NT2/D1 (cell line): ENCODE measurements around the gene NRN1.
"Not testable (repeated sequence)": the region's sequence is repeated elsewhere in the genome, so short reads cannot be mapped to it uniquely, and the experiment has no call there.

ENCODE experiments used
- DNase-seq: peaks from one replicate; pipeline ENCODE4 v3.0.0-alpha.2; 2011; ENCODE audit warnings: low read depth, low spot score
- H3K27me3 ChIP-seq: 2 replicates; pipeline ENCODE4 v1.6.0; 2011; ENCODE audit warnings: mild to moderate bottlenecking; ENCODE audit not compliant: insufficient read length, insufficient read depth
- H3K36me3 ChIP-seq: 2 replicates; pipeline ENCODE4 v1.6.1; 2011; ENCODE audit warnings: mild to moderate bottlenecking, low read length, mixed read lengths; ENCODE audit not compliant: insufficient read depth, insufficient read length
- H3K4me1 ChIP-seq: 2 replicates; pipeline ENCODE4 v1.5.1; 2011; ENCODE audit not compliant: insufficient read depth, insufficient read length
- H3K4me3 ChIP-seq: 2 replicates; pipeline ENCODE4 v1.5.1; 2011; ENCODE audit warnings: low read depth; ENCODE audit not compliant: insufficient read length
- H3K9ac ChIP-seq: 2 replicates; pipeline ENCODE4 v1.6.0; 2011; ENCODE audit warnings: low read depth; ENCODE audit not compliant: insufficient read length
- H3K9me3 ChIP-seq: 2 replicates; pipeline ENCODE4 v1.5.1; 2011; ENCODE audit warnings: mild to moderate bottlenecking, low read length; ENCODE audit not compliant: insufficient read depth
- SUZ12 ChIP-seq: IDR thresholded peaks from 2 replicates; pipeline ENCODE4 v1.6.1; 2011; ENCODE audit not compliant: insufficient read length, insufficient read depth; ENCODE audit errors: extremely low read depth
- YY1 ChIP-seq: IDR thresholded peaks from 2 replicates; pipeline ENCODE4 v1.6.1; 2011; ENCODE audit not compliant: insufficient read length, insufficient read depth
- ZNF274 ChIP-seq: IDR thresholded peaks from 2 replicates; pipeline ENCODE4 v1.6.1; 2011; ENCODE audit warnings: mild to moderate bottlenecking, low read depth, low read length

The NRN1 gene

DNA sequence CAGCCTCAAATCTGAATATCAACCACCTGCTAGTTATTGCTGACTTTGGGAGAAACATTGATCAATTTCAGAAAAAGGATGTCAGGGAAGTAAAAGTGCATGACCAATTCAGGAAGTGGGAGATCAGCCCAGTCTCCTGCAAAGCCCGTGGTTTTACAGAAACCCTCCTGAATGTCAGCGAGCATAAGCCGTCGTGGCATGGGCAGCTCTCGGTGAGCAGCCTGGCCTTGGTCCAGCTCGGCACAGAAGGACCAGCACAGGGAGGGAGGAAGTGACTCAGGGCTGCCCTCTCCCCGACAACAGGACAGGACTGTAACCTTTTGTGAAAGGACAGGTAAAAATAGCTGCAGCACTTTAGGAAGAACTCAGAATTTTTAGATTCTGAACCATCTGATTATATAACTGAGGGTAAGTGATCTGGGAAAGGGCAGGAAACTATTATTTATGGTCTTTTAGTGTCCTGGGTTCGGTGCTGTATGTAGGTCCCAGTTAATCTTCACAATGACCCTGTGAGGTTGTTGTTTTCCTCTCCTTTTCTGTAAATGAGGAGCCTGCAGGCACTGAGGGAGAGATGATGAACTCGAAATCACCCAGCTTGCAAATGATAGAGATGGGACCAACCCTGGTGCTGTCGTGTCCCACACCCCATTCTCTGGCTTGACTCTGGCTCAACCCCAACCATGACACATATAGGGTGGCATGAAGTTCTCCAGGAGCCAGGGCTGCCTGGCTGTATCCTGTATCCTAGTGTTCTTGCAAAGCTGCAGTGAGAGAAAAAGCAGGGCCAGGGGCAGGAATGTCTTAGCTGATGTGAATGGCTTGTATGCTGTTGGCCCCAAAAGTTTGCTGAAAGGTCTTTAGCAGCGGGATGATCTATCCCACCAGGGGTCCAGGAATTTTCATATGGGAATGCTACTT lies 37.6 kb downstream of the NRN1 start:
- no peak for TF ChIP-seq ZNF274
- no peak for TF ChIP-seq SUZ12
- TF ChIP-seq YY1: no peak
- Histone ChIP-seq H3K9me3 (no peaks in the 10 kb centered on the region), H3K27me3 (no peaks in the 10 kb centered on the region), H3K4me3 (no peak overlapping the region), H3K4me1 (peaks cover 2% of the 10 kb centered on the region), H3K36me3 (no peaks in the 10 kb centered on the region), H3K9ac (no peak overlapping the region)
- no peak for DNase-seq

DNA sequence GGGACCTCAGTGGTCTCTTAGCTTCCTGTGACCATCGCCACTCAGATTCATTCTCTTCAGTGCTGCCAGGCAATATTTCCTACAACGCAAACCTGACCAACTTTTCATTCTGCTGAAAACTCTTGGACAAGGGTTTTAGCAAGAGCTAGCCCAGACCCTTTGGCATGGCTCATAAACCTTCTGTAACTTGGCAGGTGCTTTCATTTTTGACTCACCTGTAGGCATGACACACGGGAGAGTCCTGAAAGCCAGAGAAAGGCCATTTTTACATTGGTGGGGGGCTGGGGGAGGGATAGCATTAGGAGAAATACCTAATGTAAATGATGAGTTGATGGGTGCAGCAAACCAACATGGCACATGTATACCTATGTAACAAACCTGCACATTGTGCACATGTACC lies 38.7 kb downstream of the NRN1 start:
- not testable (repeated sequence) for H3K36me3 ChIP-seq

DNA sequence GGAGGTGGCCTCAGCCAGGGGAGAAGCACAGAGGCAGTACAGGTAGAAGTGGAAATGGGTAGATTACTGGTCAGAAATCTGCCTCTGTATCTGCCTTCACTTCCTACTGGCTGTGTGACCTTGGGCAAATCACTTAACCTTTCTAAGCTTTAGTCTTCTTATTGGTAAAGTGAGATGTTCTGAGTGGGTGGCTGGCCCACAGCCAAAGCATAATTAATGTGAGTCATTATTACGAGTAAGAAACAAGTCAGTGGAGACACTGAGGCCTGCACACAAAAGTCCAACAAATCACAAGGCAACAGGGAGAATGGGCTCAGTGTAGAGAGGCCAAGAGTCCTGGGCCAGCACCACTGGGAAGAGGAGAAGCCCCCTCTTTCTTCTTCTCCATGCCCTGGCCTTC lies 39.1 kb downstream of the NRN1 start:
- no peak for DNase-seq
- Histone ChIP-seq H3K9me3 (0 out of 2 replicates have a peak, but pooled peaks cover 1% of the 10 kb centered on the region), H3K27me3 (no peaks in the 10 kb centered on the region), H3K4me3 (no peak overlapping the region), H3K4me1 (peaks cover 2% of the 10 kb centered on the region), H3K9ac (no peak overlapping the region), H3K36me3 (no peaks in the 10 kb centered on the region)
- TF ChIP-seq SUZ12 (no peak), ZNF274 (no peak), YY1 (no peak)

More for the DNA sequence above, 38.7 kb downstream of the NRN1 start:
- not testable (repeated sequence) for H3K4me3 ChIP-seq, DNase-seq, H3K9me3 ChIP-seq, H3K9ac ChIP-seq, H3K4me1 ChIP-seq, H3K27me3 ChIP-seq

DNA sequence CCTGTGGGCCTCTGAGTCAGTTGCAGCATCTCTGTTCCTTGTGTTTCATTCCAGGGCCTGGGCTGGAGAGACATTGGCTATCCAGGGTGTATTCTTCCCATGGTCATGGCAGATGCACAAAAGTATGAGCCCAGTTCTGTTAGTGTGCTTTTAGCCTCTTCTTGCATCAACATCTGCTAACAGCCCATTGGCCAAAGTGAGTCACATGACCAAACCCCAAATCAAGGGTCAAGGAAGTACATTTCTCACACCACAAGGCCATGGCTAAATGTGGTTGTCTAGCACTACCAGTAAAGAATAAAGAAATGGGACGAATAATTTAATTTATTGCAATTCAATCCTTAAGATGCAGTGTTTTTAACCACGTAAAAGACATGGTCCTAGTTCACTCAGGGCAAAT lies 43.9 kb downstream of the NRN1 start:
- no peak overlapping the region for H3K4me3 ChIP-seq
- H3K27me3 ChIP-seq: no peaks in the 10 kb centered on the region
- H3K9me3 ChIP-seq: 0 out of 2 replicates have a peak, but pooled peaks cover 4% of the 10 kb centered on the region
- TF ChIP-seq SUZ12 (no peak), ZNF274 (no peak), YY1 (no peak)
- H3K9ac ChIP-seq: no peak overlapping the region
- peaks cover 3% of the 10 kb centered on the region for H3K4me1 ChIP-seq
- H3K36me3 ChIP-seq: no peaks in the 10 kb centered on the region
- no peak for DNase-seq

DNA sequence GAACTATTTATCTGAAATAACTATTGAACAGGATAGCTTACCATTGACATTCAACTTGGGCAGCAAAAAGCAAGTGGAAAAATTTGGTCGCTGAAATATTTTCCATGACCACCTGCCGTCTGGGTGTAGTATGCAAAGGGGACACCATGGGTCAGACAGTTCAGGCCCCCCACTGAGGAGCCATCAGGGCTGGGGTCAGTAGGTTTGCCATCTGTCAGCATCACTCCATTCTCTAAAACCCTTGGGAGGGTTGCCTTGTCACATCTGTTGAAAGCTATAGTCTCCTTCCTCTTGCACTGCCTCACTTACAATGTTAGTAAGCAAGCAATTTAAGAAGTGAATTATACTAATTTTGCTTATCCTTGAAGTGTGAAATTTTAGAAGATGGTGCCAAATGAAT lies 44.9 kb downstream of the NRN1 start:
- peaks cover 3% of the 10 kb centered on the region for H3K4me1 ChIP-seq
- no peak for DNase-seq
- TF ChIP-seq YY1 (no peak), ZNF274 (no peak), SUZ12 (no peak)
- no peak overlapping the region for H3K4me3 ChIP-seq
- H3K9me3 ChIP-seq: 0 out of 2 replicates have a peak, but pooled peaks cover 4% of the 10 kb centered on the region
- H3K27me3 ChIP-seq: no peaks in the 10 kb centered on the region
- no peaks in the 10 kb centered on the region for H3K36me3 ChIP-seq
- H3K9ac ChIP-seq: no peak overlapping the region

DNA sequence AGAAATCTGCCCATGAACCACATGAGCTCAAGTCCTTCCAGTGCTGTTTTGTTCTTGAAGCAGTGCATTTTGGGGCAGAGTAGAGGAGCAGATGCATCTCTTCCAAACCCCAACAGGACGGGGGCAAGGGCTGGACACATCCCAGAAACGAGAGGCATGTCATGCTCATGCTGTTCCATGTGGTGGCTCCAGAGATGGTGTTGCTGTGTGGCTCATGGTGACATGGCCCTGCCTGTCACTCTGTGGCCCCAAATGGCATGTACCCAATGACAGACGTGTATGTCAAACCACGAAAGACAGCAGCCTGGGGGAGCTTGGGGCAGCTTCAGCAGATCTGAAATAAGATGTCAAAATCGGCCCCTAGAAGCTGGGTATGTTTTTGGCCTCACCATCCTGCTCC lies 46.3 kb downstream of the NRN1 start:
- no peak for TF ChIP-seq YY1
- TF ChIP-seq SUZ12: no peak
- TF ChIP-seq ZNF274: no peak
- no peak overlapping the region for H3K4me3 ChIP-seq
- H3K9ac ChIP-seq: no peak overlapping the region
- H3K4me1 ChIP-seq: peaks cover 3% of the 10 kb centered on the region
- no peaks in the 10 kb centered on the region for H3K27me3 ChIP-seq
- 0 out of 2 replicates have a peak, but pooled peaks cover 4% of the 10 kb centered on the region for H3K9me3 ChIP-seq
- no peaks in the 10 kb centered on the region for H3K36me3 ChIP-seq
- no peak for DNase-seq

DNA sequence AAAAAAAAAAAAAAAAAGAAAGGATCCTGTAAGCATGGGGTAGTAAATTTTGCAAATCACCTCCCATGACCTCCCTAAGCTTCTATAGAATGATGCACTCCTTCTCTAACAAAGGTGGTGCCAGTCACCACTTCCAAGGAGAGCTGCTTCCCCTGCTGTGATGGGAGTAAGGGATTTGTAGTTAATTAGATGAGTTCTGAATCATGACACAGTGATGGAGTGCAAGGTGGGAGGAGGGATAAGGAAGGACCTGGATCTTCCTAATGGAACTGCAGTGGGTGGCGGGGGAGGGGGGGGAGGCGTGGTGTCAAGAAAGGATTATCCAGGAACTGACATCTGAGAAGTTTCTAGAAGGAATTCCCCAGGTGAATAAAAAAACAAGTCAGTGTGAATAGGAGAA lies 47.8 kb downstream of the NRN1 start:
- H3K4me3 ChIP-seq: no peak overlapping the region
- peak; percentile 5 for DNase-seq
- no peaks in the 10 kb centered on the region for H3K27me3 ChIP-seq
- no peak overlapping the region for H3K9ac ChIP-seq
- TF ChIP-seq SUZ12 (no peak), YY1 (no peak), ZNF274 (no peak)
- 0 out of 2 replicates have a peak, but pooled peaks cover 4% of the 10 kb centered on the region for H3K9me3 ChIP-seq
- peaks cover 3% of the 10 kb centered on the region for H3K4me1 ChIP-seq
- no peaks in the 10 kb centered on the region for H3K36me3 ChIP-seq
